Inflammatory macrophage treated with lipopolysaccharide for 4 hours (primary cell): ENCODE measurements around the gene SLC30A2.

Source experiments
- DNase-seq: peaks from one replicate; pipeline ENCODE4 v3.0.0-alpha.2; 2020

SLC30A2 gene

DNA sequence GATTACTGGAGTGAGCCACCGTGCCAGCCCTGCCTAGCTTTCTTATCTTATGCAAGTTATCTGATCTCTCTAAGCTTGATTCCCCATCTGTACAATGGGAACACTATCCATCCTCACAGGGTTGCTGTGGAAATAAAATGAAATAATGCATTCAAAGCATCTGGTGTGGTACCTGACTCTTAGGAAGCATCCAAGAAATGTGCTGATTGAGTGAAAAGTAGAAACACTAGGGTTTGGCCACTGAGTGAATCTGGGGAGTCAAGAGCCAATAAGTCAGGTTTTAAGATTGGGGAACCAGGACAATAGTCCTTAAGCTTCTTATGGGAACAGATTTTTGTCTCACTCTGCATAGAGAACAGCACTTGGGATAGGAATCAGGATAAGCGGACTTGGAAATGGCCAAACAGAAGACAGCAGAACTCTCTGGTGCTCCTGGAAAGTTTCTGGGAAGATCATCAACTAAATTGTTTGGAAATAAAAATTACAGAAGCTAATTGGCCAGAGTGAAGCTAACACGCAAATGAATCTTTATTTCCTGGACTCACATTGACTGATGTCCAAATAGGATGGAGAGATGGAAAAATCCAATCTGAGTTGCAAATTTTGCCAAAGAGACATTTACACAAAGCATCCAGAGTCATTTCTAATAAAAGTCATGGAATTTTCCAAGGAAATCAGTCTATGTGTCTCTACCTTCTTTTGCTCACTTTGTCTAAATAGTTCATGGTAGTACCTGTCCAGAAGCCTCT is 51.3 kb downstream of the SLC30A2 start:
- no peak for DNase-seq

DNA sequence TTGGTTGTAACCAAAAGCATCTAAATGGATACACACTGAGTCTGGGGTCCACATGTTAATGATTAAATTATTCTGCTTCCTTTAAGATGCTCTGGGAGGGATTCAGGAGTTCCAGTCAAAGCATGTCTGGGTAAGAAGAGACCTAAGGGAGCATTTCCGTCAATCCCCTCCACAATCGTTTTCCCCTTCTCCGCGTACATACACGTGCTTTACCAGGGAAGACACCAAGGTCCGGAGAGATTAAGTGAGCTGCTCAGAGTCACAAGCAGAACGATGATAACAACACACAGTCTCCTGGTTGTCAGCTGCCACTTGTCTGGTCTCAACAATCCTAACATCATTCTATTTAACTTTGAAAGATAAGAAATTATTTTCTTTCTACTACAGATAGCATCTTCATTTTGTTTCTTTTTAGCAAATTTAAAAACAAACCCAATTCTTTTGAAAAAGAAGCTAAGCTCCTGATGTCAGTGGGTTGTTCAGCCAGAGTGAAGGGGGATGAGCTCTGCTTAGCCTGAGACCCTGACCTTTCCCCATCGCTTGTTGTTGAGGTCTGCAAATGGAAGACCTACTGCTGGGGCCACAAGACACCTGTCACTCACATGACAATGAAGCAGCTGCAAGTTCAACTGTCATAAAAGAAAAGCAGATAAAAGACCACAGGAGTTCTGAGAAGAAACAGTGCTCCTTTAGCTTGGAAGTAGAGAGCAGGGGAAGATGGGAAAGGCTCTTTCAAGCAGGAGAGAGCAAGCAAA is 52.5 kb downstream of the SLC30A2 start:
- no peak for DNase-seq

DNA sequence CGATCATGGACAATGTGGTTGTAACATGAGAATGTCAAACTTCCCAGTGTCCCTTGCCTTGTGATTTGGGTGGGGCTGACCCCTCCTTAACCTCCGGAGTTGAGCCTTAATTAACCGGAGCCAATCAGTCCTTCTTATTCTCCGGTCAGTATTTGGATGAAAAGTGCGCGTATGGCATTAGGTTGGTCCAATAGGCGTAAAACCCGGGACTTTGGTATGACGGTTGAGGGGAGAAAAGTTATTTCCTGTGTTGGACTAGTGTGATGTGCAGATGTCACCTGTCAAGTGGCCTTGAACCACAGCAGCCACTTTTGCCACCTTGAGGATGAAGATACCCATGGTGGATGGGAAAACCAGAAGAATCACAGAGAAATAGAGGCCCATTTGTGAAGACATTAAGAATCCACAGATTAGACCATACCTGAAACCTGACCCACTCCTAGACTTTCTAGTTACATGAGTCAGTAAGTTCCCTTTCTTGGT is 53.2 kb downstream of the SLC30A2 start:
- DNase-seq, result no peak

DNA sequence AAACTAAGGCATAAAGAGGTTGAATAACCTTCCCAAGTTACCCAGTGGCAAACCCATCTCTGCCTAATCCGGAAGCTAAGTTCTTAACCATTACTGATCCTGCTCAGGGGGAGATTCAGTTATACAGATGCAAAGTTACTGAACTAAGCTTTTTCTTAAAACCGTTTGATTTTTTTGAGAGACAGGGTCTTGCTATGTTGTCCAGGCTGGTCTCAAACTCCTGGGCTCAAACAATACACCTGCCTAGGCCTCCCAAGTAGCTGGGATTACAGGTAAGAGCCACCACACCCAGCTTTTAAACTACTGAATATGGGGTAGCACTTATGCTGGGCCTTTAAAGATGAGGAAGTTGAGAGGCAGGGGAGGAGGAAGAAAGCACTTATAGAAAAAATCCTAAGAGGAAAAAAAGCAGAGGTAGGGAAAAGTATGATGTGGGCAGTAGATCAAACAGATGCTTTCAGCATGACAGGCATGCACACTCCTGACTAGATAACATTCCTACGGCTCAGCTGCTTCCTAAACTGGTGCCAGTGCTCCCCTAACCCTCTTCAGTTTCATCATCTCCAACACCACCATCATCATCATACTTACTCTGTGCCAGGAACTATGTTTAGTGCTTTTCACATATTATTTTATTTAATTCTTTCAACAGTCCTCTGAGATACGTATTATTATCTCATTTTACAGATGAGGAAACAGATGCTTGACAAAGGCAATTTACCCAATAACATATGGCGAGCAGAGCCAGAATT is 53.8 kb downstream of the SLC30A2 start:
- DNase-seq, result no peak

DNA sequence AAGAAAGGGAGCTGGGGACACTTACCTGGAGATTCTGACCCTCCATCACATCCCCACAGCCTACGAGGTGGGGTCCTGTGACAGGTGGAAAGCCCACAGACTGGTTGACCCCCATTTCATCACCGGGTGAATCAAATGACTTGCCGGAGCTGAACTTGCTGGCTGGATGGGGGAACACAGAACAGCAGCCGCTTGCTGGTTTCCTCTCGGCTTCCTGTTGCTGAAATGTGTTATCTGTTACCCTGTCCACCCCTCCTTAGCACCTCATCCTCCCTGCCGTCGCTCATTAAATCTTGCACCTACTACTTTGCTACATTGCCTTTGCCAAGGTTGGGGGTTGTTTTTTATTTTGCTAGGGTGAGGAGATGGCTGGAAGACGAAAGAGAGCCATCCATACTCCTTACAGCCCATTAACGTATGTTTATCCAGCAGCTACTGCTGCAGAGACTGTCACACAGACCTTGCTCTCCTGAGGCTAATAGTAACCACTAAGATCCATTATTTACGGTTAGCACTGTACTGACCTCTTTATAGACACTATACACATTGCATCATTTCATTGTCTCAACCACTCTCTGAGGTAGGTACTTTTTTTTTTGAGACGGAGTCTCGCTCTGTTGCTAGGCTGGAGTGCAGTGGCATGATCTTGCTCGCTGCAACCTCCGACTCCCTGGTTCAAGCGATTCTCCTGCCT is 55.1 kb downstream of the SLC30A2 start:
- no peak for DNase-seq

DNA sequence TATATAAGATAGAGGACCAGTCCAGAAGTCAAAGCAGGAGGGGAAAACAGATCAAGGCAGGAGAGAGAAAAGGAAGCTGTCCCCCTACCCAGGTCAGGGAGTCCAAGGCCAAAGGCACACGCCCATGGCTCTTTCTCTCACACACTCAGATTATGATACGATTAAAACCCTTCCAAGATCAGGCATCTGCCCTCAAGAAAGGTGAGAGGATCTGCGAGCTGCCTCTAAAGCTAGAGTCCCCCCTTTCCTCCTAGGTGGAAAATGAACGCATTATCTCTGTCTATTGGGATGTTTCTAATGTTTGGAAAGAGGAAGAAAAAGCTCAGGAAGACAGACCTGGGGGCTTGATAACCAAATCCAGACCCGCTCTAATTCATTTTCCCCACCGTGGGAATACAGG is 55.7 kb downstream of the SLC30A2 start:
- DNase-seq, result no peak

DNA sequence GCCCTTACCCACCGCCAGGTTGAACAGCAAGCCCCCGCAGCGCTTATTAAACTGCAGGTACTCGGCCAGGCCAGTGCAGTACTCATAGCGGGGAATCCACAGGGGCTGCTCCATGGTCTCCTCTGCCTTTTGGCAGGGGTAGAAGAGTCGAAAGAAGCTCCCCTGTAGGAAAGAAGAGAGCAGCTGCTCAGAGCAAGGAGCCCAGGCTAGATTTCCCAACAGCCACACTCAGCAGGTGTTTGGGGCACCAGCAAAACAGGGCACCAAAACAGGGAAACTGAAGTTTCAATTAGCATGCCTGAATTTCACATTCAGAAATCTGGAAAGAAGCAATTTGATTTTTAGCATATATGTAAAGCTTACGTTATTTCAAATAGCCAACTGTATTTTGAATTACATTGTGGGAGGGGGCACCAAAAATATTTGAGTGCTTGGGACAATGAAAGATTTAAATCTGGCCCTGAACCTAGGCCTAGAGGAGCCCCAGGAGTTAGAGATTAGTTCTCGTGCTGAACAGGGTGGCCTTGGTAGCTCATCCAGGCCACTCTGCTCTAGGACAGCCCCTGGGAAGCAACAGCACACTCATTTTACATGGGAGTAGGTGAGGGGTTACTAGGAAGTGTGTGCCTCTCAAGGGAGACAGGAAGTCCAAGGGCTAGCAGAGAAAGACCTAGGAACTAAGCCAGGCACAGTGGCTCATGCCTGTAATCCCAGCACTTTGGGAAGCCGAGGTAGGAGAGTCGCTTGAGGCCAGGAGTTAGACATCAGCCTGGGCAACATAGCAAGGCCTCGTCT is 56.3 kb downstream of the SLC30A2 start:
- no peak for DNase-seq

DNA sequence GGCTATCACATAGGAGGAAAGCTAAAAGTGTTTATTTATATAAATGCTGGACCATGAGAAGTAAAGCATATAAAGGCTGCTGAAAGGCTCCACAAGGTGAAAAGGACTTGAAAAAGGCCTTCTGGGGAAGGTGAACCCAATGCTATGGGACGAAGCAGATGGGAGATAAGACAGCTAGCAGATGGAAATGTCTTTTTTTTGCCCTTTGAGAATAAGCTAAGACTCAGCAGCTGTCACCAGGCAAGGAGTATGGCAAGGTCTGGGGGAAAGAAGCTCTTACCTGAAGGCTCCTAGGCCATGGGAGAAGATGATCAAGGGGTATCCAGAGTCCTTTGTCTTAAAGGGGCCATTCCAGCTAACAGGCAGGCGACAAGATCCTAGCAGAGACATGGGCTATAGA is 58.0 kb downstream of the SLC30A2 start:
- DNase-seq, result no peak
